ENCODE measurements around the gene COL7A1.

DNA sequence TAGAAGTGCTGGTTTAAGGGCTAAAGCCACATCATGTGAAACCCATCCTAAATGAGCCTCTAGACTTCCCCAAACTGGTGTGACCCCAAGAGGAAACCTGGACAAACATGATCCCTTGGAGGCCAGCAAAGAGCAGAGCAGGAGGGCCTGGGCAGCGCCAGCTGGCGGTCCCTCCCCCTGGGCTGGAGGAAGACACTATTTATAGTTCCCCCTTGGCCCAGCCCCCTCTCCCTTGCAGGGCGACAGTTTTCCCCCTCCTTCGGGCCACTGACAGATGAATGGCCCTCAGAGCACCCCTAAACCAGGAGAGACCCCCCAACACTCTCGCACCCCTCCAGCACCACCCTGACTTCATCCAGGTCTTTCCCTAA is 34.5 kb downstream of the COL7A1 start:
- TF ChIP-seq SP1 (IDR thresholded peaks at IDR 0.05) (no peak), FOXK2 (IDR thresholded peaks at IDR 0.05) (no peak), ARNT (IDR thresholded peaks at IDR 0.05) (no peak), HDGF (IDR thresholded peaks at IDR 0.05; ENCODE audit: borderline replicate concordance) (no peak), LEF1 (IDR thresholded peaks at IDR 0.05; ENCODE audit: borderline replicate concordance) (no peak), FOXA1 (IDR thresholded peaks at IDR 0.05) (no peak), NFRKB (IDR thresholded peaks at IDR 0.05) (no peak), FOXM1 (IDR thresholded peaks at IDR 0.05; ENCODE audit: borderline replicate concordance) (no peak)
